GM21515 (cell line): ENCODE results near the gene CCDC102B.
"Not testable (repeated sequence)": the region's sequence is repeated elsewhere in the genome, so short reads cannot be mapped to it uniquely, and the experiment has no call there.

Source experiments
- ATAC-seq: cut with Tn5 transposase; IDR thresholded peaks from one replicate; pipeline ENCODE4 v1.9.1; 2021; ENCODE audit not compliant: unreplicated experiment

The CCDC102B gene

DNA sequence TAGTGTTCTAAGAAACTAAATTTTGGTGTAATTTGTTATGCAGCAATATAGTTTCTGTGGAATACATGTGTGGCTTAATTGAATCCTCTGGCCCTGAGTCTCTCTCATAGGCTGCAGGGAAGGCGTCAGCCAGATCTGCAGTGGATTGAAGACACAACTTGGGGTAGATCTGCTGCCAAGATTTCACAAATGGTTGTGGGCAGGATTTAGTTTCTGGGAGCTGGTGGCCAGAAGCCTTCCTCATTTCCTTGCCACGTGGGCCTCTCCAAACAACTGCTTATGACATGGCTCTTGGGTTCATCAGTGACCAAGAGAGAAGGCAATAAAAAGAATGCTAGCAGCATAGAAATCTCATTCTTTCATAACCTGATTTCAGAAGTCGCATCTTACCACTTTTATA, 28.2 kb downstream of the CCDC102B start:
- no peak for ATAC-seq

DNA sequence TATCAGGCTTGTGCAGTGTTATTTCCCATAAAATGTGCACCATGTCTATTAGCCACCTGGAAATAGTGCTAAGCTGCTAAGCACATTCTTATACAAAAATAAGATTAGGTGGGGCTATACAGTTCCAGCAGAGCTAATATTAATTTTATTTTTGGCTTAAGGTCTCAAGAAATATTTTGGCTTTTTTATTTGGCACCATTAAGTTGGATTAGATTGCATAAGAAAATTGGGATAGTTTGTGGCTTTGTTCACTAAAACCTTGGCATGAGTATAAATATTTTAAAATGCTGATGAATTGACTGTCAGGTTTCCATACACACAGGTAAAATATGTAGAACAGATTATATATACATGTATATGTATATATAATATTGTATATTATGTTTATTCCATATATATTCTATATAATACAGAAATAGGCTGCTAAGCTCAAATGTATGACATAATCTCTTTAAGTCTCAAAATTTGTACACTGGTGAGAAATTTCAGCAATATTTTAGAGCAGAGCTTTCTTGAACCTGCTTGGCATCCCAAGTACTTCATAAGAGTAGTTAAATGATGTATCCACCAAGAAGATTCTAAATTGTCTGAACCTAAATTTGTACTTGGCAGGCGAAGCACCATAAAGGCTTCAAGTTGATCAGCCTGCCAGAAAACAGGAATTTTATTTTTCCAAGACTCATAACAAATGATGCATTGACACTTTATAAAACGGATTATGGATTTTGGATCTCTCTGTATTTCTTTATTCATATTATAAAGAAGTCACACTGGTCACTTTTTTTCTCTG, 32.6 kb downstream of the CCDC102B start:
- ATAC-seq = no peak

DNA sequence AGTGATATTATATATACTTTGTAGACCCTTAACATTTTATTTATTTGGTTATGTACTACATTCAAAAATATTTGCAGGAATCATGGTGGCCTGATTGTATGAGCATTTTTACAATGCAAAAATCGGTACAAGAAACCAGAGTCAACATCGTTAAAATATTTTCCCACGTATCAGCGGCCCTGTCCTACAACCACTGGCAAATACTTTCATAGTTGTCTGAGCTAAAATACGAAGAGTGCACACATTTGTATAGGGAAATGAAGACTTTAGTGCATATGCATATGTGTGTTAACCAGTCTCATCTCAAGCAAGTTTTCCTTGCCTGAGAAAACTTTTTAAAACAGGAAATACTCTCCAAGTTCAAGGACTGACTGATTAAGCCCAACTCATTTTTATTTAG, 35.9 kb downstream of the CCDC102B start:
- no peak for ATAC-seq

DNA sequence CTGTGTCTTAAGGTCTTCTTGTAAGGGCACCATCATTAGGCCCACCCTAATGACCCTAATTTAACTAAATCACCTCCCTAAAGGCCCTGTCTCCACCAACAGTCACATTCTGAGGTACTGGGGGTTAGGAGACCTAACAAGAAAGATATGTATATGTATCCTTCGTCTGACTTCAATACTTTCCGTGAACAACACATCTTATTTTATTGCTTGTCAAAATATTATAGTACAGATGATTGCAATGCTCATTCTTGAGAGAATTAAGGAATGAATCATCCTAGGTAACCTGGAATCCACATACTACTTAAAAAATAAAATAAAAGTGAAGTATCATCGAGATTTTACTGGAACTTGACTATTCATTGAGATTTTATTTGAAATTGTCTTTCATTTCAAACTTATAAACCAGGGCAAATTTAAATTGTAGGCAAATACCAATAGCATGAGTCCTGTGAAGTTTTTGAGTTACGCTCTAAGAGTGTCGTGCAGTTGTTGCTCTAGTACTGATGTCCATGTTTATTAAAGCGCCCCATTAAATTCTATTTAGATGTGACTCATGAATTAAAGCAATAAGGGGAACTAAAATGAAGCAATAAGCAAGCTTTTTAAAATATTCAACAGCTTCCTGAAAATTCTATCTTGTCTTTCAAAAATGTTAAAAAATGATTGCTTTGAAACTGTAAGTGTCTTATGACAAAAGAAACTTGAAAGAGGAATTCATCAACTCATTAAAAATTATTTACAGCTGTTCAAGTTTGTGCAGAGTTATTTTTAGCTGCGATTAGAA, 40.0 kb downstream of the CCDC102B start:
- no peak for ATAC-seq

DNA sequence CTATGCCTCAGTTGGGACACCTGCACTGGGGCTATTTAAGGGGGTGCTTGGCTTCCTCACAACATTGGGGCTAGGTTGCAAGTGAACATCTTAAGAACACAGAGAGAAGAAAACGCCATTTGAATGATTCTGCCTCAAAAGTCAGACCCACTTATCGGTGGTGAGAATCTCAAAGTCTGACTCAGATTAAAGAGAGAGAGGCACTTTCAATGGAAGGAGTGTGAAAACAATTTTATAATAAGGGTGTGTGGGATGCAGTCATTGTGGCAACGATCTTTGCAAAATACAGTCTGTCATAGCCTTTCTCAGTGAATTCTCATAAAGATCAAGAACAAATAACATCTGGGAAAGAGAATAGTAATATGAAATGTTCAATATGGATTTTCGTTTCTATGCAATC, 41.8 kb downstream of the CCDC102B start:
- no peak for ATAC-seq

DNA sequence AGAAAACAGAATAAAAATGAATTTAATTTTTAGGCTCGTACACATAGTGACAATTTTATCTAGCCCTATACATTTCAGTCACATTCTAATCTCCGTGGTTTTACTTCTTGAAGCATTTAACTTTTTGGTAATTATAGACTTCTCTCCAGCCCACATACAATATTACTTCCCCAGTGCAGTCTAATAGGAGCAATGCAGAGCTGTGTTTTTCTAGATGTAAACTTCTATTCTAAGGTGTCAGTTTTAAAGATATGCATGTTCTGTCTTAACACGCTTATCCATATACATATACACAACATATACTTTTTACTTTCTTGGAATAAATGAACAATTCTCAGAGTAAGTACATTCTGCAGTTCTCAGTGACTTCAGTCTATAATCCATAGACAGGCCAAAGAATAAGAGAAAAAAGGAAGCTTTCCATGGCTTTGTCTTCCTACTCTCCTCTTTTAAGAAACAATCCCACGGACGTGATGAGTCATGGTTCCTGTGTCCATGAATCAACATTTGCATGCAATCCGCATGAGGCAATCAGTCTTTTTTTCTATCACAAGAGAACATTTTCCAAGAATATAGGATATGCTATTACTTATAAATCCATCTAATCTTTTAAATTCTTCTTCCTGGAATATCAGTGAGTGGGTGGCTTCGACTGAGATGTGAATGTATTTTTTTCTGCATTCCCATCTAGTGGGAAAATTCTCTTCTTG, 42.8 kb downstream of the CCDC102B start:
- ATAC-seq = no peak

DNA sequence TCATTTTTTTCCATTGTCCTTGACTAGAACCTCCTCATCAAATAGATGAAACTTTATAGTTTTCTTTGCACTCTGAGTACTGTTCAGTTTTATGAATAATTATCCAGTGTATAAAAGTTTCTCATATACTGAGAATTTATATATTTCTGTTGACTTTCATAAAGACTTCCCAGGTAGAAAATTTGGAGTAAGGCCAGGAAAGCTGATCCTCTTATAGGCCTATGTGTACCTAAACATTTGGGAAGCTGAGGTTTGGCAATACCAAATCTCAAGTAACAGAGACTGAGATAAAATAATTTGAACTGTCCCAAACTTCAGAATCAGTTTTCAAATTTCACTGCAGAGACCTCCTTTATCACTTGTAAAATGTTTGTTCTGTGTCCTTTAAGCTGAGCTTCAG, 43.4 kb downstream of the CCDC102B start:
- no peak for ATAC-seq

DNA sequence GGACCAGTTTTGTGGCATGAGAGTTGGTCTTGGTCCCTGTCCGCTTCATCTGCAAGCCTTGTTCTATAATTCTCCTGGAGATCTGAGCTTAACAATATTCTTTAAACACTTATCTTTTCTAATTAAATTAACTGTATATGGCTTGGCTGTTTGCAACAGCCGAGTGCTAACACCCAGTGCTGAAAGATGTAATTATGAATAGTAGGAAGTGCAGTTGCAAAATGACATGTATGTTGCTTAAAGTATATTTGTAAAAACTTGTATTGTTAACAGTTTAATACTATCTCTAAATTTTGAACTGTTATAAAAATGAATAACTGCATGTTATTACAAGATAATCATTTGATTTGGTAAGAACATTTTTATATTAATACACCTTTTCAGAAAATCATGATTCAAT, 45.1 kb downstream of the CCDC102B start:
- no peak for ATAC-seq

DNA sequence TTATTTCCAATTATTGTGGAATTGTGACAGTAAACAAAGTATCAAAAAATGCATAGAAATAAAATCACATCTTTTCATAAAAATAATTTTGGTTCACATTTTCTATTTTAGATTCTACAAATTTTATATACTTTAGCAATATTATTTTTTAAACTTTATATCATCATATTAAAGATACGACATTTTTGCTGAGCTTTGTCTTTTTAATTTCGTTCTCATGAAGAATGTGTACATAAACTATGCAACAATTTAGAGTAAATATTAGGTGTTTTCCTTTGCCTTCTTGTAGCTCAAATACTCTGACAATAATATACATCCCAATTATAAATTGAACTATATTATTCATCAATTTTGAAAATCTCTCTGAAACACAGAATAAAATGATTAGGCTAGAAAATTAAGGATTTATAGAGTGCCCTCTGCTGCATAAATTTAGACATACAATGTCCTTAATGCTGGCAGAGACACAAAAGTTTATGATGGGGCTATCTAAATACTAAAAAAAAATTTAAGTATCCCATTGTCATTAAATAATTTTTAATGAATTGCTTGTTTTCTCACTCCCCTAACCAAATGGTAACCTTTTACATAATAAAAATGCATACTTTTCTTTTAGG, 45.7 kb downstream of the CCDC102B start:
- no peak for ATAC-seq

DNA sequence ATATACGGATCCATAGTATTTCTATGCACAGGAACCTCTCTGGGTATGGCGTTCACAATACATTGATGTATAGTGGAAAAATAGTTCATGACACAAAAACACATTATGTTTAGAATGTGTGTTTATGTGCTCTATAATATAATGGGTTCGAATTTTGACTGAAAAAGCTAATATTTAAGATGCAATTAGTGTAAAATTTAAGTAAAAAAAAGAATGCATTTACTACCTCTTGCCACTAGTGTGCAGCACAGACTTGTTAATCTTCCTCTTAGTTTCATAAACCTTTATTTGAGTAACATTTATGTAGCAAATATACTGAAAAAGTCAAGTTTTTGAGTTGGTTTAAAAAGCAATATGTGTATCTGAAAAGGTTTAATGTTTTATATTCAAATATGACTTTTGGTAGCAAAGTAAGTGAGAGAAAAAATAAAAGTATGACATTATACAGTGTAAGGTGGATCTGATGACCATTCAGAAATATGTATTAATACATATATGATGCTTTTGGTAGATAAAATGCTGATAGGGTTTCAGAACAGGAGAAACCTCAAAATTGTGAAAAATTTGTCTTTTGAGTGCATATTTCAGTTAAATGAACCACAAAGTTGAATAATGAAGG, 49.4 kb downstream of the CCDC102B start:
- ATAC-seq = no peak

DNA sequence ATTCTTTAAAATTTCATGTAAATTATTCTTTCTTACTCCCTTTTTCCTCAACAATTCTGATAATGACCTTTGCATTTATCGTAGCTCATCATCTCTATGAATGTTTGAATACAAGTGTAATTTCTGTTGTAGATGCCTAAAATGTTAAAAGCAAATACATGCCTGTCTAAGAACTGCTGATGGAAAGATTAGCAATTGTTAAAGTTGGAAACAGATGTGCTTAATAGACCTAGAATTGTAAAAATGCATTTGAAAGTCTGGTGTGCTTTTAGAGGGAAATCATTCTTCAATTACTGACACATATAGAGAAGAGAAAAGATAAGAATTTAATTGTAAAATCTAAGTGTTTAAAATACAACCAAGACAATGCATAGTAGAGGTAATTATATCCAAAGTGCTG, 50.4 kb downstream of the CCDC102B start:
- ATAC-seq = no peak

DNA sequence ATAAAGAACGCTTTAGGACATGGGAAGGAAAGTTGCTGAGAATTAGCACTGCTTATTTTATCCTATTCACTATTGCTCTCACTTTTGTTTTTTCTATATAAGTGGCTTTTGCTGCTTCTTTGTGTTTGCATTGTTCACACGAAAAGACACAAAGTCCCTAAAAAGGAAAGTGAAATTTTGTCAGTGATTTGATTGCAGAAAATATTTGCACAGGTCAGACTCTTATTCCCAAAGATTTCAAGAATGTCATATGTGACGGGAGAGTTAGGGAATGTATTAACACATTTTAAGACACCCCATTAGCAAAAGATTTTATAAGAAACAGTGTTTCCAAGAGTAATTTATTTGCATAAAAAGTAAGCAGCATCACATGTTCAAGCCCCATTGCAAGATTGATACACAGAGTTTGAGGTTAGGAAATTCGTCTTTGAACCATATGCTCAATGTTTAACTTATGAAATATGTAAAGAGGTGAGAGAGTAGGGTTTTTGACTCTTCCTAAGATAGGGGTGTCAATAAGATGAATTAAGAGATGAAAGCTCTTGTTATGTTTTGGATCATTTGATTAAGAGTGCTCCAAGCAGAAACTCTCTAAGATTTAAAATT, 57.0 kb downstream of the CCDC102B start:
- no peak for ATAC-seq

DNA sequence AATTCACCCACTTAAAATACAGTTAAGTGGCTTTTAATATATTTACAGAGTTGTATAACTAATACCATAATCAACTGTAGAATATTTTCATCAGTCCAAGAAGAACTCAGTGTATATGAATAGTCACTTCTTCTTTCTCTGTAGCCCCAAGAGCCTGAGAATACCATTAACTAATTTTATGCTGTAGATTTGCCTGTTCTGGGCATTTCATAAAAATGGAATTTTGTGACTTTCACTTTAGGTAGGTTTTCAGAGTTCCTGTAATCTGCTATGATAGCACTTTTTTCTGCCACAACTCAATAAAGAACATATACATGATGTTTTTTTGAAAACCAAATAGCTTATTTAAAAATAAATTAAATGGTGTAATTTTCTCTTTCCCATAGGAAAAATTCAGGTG, 57.6 kb downstream of the CCDC102B start:
- ATAC-seq = no peak

DNA sequence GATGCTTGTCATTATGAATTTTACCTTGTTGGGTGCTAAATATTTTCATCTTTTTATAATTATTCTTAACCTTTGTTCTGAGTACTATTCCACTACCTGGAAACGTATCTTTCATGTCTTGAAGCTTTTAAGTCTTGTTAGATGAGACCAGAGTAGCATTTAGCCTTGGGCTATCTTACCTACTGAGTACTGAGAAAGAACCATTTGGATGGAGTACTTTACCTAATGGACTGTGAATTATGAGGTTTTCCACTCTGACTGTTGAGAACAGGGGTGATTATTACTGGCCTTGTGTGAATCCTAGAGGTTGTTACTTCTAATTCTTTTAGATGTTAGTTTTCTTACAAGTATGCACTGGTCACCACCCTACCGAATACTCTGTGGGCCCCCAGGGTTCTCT, 63.5 kb downstream of the CCDC102B start:
- ATAC-seq = no peak

DNA sequence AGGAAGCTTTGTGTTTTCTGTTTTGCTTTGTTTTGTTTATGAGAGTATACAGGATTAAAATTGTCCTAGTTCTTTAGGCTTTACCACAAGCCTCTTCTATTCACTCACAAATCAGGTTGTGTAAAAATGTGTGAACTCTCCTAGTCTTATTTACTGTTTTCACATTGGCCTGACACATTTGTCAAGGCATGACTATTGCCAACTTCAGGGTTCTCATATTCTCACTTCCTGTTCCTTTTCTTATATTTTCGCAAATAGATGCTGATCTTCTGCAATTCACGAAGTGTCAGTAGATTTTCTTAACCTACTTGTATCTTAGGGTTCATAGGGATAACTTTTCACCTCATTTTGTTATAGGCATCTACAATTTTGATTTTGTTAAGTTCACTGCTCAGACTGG, 67.1 kb downstream of the CCDC102B start:
- ATAC-seq = no peak

DNA sequence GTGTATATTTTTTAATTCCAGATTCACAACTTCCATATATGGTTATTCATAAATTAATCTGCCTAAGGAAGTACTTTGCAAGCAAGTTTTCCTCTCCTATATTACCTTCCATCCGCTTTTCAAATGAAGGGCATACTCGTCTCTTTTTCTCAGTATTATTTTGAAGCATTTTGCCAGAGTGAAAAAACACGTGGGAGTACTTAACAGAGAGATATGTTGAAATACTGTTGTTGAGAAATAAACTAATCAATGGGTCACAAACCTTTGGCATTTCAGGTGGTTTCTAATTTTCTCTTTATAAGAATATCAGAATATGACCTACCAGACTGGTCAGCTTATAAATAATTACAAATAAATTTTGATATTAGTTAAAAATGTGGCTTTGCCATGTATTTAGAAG, 67.6 kb downstream of the CCDC102B start:
- ATAC-seq = no peak

DNA sequence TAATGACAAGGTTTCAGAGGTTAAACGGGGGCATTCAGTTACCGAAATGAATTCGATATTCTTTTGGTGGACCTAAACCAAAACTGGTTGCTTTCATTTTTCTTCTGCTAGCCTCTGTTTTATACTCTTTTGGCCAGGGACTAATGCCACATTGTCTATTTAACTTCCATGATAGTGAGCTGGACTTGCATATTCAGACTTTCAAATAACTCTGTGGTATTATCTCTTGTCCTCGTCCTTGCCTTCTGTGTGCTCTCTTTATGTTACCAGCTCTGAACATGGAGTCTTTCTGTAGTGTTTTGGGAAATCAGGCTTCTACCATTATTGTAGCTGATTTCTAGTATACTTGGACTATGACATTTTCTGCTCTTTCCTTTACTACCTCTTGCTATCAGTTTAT, 75.1 kb downstream of the CCDC102B start:
- ATAC-seq = no peak

DNA sequence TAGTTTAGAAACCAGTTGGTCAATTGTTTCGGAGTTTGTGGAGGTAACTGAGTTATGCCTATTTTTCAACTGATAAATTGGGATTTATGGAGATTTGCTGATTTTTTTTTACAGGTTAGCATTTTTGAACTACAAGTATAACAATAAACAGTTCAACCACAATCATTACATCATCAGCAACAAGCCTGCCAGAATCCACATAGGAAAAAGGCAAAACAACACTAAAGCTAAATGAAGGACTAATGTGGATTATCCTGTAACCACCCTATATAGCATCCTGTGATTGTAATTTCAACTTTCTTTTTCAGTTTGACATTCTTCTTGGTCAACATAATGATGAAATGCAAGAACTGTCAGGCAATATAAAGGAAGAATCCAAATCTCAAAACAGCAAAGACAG, 76.5 kb downstream of the CCDC102B start:
- ATAC-seq = no peak

DNA sequence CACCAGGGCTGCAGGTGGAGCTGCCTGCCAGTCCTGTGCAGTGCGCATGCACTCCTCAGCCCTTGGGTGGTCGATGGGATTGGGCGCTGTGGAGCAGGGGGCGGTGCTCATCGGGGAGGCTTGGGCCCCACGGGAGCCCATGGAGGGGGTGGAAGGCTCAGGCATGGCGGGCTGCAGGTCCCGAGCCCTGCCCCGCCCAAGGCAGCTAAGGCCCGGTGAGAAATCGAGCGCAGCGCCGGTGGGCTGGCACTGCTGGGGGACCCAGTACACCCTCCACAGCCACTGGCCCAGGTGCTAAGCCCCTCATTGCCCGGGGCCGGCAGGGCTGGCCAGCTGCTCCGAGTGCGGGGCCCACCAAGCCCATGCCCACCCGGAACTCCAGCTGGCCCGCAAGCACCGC, 82.1 kb downstream of the CCDC102B start:
- ATAC-seq = not testable (repeated sequence)

DNA sequence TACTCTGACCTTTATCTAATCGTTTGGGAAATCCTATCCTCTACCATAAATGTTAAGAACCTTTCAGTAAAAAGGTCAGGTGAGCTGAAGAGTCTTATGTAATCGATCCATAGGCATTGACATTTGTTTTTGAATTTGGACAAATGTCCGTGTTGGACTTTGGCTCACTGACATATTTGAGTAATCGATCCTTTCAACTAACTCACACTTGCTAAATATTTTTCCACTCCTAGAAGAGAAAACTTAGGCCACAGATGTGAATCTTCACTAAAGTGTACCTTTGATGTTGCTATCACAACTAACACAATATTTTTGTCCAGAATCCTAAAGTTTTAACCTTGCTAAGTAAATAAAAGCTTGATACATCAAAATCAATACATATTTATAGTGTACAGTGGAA, 89.5 kb downstream of the CCDC102B start:
- no peak for ATAC-seq

DNA sequence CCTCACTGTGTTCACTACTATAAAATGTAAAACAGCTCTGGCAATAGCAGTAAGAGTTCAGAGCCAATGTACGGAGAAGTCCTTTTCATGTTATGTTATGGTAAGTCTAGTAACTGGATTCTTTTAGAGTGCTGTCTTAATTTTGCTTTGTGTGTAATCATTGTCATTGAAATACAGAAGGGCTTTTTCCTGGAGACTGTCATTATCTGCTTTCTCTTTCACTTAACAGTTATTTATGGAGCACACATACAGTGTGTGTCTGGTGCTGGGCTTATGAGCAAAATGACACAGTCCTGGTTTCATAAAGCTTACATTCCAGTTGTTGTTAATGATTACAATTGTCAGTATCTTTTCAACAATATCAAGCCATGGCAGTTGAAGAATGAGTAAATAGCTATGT, 95.5 kb downstream of the CCDC102B start:
- no peak for ATAC-seq
